GM19455 (cell line): ENCODE data around the gene NIPAL4.

Source experiments
- ATAC-seq: cut with Tn5 transposase; IDR thresholded peaks from one replicate; pipeline ENCODE4 v1.9.1; 2021; ENCODE audit not compliant: unreplicated experiment

The NIPAL4 gene

DNA sequence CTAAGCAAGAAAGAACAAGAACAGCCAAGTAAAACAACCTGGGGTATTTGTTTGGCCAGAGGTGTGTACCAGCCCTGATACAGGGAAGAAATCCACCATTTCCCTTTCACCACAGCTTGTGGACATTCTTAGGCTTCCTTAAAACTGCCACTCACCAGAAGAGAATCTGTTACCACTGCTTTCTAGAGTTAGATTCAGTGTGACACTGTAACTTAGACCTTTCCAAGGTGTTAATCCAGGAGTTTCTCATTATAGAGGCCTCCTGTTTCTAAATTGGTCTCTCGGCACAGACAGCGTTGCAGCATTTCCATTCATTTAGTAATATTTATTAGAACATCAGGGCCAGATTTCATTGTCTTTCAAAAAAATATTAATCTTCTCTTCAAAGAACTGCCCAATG lies 55.0 kb downstream of the NIPAL4 start:
- no peak for ATAC-seq

DNA sequence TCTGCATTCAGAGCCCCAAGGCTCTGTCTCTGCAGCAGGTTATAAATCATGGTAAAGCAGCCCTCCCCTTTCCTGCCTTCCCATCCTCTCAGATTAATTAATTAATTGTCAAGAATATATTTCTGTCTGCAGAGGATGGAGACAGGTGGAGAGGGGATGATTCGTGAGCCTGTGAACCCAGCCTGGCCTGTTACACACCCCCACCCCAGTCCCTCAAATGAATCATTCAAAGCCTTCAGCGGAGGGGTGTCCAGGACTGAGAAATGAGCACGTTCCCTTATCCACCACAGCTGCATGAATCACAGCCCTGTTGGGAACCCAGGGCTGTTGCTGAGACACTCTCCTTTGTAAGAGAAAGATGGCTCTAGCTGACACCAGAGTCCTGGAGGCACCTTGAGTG lies 56.0 kb downstream of the NIPAL4 start:
- no peak for ATAC-seq

DNA sequence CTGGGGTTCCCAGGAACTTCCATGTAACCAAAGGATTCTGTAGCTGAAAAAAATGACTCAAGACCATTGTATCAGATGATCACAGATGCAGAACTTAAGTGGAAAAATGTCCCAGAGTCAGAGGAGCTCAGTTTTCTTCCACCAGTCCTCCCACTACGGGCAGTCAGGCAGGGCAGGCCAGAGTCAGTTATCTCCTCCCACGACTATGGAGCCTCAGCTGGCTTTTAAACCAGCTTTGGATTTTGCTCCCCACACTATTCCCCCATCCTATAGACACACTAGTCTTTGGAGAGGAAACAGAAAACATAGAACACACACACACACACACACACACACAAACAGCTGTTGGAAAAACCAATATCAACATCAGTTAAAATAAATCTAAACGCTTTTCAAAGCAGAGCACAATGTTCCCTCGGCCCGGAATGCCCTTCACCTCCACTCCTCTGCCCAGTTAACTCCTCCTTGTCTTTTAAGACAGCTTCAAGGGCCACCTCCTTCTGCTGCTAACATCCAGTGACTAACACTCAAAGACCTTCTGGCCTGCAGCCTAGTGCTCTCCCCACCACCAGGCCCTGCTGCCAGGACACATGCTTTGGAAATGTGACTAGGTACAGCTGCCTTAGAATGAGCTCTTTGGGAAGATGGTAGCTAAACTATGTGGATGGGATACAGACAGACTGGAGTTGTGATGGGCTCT lies 56.8 kb downstream of the NIPAL4 start:
- ATAC-seq: no peak

DNA sequence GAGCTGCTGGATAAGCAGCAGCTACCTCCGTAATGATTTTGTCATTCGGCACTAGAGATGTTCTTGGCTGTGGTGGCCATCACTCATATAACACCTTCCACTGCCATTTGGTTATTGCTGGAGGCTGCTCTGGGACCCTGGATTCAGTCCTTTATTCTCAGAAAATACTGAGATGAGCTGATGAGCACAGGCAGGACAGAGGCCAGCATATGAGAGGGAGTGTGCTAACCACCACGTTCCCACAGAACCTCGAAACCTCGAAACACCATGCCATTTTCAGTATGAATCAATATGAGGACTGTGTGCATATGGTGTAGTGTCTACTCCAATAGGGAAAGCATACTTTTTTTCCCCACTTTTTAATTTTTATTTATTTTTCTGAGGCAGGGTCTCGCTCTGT lies 59.0 kb downstream of the NIPAL4 start:
- peak; percentile 66 for ATAC-seq

DNA sequence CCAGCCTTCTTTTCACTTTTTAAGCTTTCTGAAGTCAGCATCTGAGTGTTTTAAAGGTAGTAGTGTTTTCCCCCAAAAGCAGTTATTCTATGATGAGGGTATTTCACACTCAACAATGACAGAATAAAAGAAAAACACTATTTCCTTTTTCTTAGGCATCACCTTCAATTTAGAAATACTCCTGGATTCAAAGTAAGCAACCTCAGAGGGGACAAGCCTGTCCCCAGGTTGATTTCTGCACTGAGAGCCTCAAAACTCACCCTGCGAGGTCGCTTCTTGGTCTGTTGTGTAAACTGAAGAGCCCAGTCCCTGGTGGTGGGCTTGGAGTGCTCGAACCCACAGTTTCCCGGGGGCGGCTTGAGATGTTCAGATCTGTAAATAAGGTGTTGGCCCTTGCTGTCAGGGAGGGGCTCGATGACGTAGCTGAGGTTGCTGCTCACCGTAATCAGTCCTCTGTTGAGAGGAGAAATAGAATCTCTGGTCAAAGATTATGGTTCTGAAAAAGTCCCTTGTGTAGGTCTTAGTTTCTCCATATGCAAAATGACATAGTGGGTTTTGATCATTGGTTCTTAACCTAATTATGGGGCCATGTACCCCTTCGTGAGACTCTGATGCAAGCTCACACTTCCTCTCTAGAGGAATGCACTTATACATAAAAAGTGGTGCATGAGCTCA lies 59.7 kb downstream of the NIPAL4 start:
- no peak for ATAC-seq

DNA sequence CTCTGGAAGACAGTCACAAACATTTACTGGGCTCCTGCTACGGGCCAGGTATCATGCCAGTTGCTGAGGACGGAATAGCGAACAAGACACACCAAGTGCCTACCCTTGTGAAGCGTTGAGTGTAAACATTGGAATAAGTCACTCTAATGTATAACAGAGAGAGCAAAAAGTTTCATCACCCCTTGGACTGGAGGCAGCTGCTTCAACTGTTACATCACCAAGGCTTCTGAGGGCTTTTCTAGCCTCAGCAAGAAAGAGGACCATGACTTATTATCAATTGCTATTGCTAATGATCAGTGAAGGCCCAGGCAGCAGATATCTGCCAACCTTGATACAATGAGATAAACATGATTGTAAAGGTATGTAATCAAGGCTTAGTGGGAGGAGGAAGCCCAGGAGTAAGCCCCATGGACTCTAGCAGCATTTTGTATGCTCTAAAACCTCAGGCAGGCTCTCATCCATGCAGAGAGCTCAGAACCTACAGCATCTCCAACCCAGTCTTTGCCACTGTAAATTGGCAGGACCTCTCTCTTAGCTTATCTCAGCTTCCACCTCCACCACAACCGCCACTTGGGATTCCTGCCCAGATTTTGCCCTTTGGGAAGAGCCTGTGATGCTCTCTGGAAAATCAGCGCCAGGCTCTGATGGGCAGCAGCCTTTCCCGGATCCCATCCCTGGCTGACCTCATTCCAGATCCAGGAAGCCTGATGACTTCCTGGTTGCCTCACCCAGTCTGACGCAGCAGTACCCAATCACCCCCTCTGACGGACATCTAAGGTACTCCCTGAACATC lies 61.1 kb downstream of the NIPAL4 start:
- no peak for ATAC-seq

DNA sequence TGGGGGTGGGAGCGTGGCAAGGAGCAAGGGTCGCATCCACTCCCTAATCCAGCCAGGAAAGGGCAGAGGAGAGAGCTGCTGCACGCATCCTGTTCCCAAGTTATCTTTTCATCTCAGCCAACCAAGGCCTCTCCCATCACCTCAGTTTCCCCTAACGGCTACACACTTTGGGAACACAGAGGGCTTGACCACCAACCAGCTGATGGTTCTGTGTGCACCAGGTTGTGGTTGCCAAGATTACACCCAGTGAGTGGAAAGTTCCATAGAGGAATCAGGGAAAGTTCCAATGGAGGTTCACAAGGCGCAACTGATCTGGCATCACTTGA lies 61.7 kb downstream of the NIPAL4 start:
- no peak for ATAC-seq

DNA sequence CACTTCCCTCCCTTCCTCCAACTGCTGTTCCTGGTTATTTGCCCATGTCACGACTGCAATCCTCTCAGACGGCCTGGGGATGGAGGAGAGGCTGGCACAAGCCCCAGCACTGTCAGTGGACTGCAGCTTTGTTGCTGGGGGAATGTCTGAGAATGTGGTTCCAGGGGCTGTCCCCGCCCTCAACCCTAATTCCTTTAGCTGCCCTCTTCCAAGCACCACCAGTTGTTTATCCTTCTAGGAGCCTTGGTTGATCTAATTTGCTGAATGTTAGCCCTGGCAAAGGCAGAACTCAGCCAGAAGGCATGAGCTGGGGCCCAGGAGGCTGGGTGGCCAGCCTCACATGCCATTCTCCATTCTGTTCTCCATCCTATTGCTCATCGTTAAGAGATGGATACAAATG lies 64.0 kb downstream of the NIPAL4 start:
- no peak for ATAC-seq
